ENCODE results near the gene IRF1.

GRCh38 chr5:132493241-132493640 is 2.7 kb upstream of the IRF1 start:
- TF ChIP-seq CTCF (IDR thresholded peaks at IDR 0.05; ENCODE audit: low read depth, low read length, missing input control): no peak
- TF ChIP-seq MAX (IDR thresholded peaks at IDR 0.05): no peak
- TF ChIP-seq NR2F2 (IDR thresholded peaks at IDR 0.05): no peak
- TF ChIP-seq REST (IDR thresholded peaks at IDR 0.05): no peak
- TF ChIP-seq JUND (IDR thresholded peaks at IDR 0.05): no peak
- no peak for TF ChIP-seq HNF4A (conservative IDR thresholded peaks at IDR 0.05)
- TF ChIP-seq EGR1 (IDR thresholded peaks at IDR 0.05; ENCODE audit: low read depth in 2 of 2): no peak
- no peak for TF ChIP-seq TAF1 (conservative IDR thresholded peaks at IDR 0.05)
- TF ChIP-seq FOXA1 (IDR thresholded peaks at IDR 0.05): no peak

All from liver (tissue), 3 donors.